Spleen (tissue), 7 donors: ENCODE data around the gene LIMS3.
"Not testable (repeated sequence)": the region's sequence is repeated elsewhere in the genome, so short reads cannot be mapped to it uniquely, and the experiment has no call there.

Experiments
- CTCF ChIP-seq, 11 experiments: fragments of 200-600 bp in 7 of 11; fragments of 450-650 bp in 4 of 11; sonication (generic) in 4 of 11; IDR thresholded peaks in 8 of 11; conservative IDR thresholded peaks in 3 of 11; 1 replicate in 7 of 11; 2 replicates in 4 of 11; pipeline versions ENCODE4 v1.4.0 to v1.8.0; 2016 to 2021; ENCODE audit warnings: antibody characterized with exemption in 11 of 11, inconsistent platforms in 4 of 11, mild to moderate bottlenecking in 1 of 11
- POLR2A ChIP-seq, 3 donors: fragments of 450-650 bp; IDR thresholded peaks; one replicate each; pipeline ENCODE4 v1.5.1; 2017; ENCODE audit warnings: antibody characterized with exemption in 3 of 3, mild to moderate bottlenecking in 1 of 3
- POLR2AphosphoS5 ChIP-seq, 3 donors: sonication (generic); formaldehyde crosslinking; IDR thresholded peaks; one replicate each; pipeline ENCODE4 v1.5.1; 2017; ENCODE audit warnings: antibody characterized with exemption in 3 of 3
- donor health status: DM: no; HTN: no; CAD: no; lungs with moderate emphysema.
- donor health status: DM: no; HTN: no; CAD: no.
- donor health status: DM: no; HTN: no; CAD: no.

GRCh38 chr2:109913911-109914310 is 15.4 kb downstream of the LIMS3 start:
- not testable (repeated sequence) for TF ChIP-seq POLR2A (IDR thresholded peaks at IDR 0.05); CTCF (IDR thresholded peaks at IDR 0.05 in 8 of 11, conservative IDR thresholded peaks at IDR 0.05 in 3 of 11); POLR2AphosphoS5 (IDR thresholded peaks at IDR 0.05)
